Measurements from ENCODE around the gene MYO3B.

Gene MYO3B

DNA sequence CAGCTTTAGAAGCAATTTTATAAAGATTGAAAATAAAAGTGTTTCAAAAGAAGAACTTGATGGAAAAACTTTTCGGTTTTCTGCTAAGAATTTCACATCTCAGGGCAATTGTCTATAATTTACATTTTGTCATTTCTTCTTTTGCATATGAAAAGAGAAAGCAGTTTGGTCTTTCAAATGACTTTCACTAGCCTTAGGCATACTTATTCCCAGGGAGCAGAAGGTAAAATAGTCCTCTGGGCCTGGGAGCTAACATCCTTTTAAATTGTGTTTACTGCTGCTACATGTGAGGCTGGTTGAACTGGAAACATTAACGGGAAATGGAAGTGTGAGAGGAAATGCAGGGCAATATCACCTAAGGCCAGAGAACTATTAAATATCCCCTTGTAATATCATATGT is 37.1 kb downstream of the MYO3B start:
- TF ChIP-seq EP300 (IDR thresholded peaks at IDR 0.05; ENCODE audit: borderline replicate concordance) (no peak), YY1 (IDR thresholded peaks at IDR 0.05; ENCODE audit: low read depth) (no peak), CEBPB (IDR thresholded peaks at IDR 0.05) (no peak), EGR1 (IDR thresholded peaks at IDR 0.05) (no peak), FOXM1 (IDR thresholded peaks at IDR 0.05; ENCODE audit: borderline replicate concordance, low read depth) (no peak), CREB1 (IDR thresholded peaks at IDR 0.05; ENCODE audit: low read depth) (no peak), TAF1 (IDR thresholded peaks at IDR 0.05; ENCODE audit: low read depth) (no peak), ZBTB7A (IDR thresholded peaks at IDR 0.05; ENCODE audit: low read depth) (no peak)
- TF ChIP-seq, protein P1, sequence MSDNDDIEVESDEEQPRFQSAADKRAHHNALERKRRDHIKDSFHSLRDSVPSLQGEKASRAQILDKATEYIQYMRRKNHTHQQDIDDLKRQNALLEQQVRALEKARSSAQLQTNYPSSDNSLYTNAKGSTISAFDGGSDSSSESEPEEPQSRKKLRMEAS (IDR thresholded peaks at IDR 0.05), result no peak
- TF ChIP-seq, protein P2, sequence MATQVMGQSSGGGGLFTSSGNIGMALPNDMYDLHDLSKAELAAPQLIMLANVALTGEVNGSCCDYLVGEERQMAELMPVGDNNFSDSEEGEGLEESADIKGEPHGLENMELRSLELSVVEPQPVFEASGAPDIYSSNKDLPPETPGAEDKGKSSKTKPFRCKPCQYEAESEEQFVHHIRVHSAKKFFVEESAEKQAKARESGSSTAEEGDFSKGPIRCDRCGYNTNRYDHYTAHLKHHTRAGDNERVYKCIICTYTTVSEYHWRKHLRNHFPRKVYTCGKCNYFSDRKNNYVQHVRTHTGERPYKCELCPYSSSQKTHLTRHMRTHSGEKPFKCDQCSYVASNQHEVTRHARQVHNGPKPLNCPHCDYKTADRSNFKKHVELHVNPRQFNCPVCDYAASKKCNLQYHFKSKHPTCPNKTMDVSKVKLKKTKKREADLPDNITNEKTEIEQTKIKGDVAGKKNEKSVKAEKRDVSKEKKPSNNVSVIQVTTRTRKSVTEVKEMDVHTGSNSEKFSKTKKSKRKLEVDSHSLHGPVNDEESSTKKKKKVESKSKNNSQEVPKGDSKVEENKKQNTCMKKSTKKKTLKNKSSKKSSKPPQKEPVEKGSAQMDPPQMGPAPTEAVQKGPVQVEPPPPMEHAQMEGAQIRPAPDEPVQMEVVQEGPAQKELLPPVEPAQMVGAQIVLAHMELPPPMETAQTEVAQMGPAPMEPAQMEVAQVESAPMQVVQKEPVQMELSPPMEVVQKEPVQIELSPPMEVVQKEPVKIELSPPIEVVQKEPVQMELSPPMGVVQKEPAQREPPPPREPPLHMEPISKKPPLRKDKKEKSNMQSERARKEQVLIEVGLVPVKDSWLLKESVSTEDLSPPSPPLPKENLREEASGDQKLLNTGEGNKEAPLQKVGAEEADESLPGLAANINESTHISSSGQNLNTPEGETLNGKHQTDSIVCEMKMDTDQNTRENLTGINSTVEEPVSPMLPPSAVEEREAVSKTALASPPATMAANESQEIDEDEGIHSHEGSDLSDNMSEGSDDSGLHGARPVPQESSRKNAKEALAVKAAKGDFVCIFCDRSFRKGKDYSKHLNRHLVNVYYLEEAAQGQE (IDR thresholded peaks at IDR 0.05; ENCODE audit: low read depth), result no peak

DNA sequence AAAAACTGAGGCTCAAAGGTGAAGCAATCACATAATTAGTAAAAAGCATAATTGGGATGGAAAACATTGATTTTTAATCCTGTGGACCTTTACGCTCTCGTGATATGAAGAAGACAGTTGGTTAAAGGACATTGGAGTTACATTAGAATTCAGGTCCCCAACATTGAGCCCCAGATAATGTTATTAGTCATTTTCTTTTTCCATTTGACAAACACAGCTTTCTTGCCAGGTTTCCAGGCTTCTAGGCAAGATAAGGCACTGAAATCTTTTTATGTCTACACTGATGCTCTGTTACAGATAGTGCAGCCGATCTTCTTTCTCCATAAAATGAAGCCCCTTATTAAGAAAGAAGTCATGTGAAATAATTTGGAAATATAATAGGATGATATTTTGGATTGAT is 38.5 kb downstream of the MYO3B start:
- no peak for TF ChIP-seq TAF1 (IDR thresholded peaks at IDR 0.05; ENCODE audit: low read depth)
- TF ChIP-seq, protein P3, sequence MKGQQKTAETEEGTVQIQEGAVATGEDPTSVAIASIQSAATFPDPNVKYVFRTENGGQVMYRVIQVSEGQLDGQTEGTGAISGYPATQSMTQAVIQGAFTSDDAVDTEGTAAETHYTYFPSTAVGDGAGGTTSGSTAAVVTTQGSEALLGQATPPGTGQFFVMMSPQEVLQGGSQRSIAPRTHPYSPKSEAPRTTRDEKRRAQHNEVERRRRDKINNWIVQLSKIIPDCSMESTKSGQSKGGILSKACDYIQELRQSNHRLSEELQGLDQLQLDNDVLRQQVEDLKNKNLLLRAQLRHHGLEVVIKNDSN (IDR thresholded peaks at IDR 0.05), result no peak
- no peak for TF ChIP-seq CEBPB (IDR thresholded peaks at IDR 0.05)
- TF ChIP-seq FOXM1 (IDR thresholded peaks at IDR 0.05; ENCODE audit: borderline replicate concordance, low read depth), result no peak
- no peak for TF ChIP-seq CREB1 (IDR thresholded peaks at IDR 0.05; ENCODE audit: low read depth)
- TF ChIP-seq EP300 (IDR thresholded peaks at IDR 0.05; ENCODE audit: borderline replicate concordance), result no peak
- no peak for TF ChIP-seq TCF12 (IDR thresholded peaks at IDR 0.05; ENCODE audit: low read depth)
- no peak for TF ChIP-seq RAD21 (IDR thresholded peaks at IDR 0.05; ENCODE audit: low read depth)
- no peak for TF ChIP-seq NFIC (IDR thresholded peaks at IDR 0.05)
- TF ChIP-seq TEAD4 (IDR thresholded peaks at IDR 0.05), result no peak
- TF ChIP-seq YY1 (IDR thresholded peaks at IDR 0.05; ENCODE audit: low read depth), result no peak

DNA sequence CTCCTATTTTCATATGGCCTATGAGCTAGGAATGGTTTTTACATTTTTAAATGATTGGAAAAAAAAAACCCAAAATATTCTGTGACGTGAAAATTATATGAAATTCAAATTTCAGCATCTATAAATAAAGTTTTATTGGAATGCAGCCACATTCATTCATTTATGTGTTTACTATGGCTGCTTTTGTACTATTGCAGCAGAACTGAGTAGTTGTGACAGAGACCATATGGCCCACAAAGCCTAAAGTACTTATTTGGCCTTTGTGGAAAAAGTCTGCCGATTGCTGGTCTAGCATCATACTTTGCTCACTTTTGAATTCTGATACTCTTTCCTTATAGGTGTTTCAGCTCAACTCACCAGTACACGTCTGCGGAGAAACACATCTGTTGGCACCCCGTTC is 39.0 kb downstream of the MYO3B start:
- TF ChIP-seq RAD21 (IDR thresholded peaks at IDR 0.05; ENCODE audit: low read depth), result no peak
- TF ChIP-seq, protein P2 (IDR thresholded peaks at IDR 0.05; ENCODE audit: low read depth), result no peak
- no peak for TF ChIP-seq TEAD4 (IDR thresholded peaks at IDR 0.05)
- TF ChIP-seq TCF12 (IDR thresholded peaks at IDR 0.05; ENCODE audit: low read depth), result no peak
- TF ChIP-seq EP300 (IDR thresholded peaks at IDR 0.05; ENCODE audit: borderline replicate concordance), result no peak
- no peak for TF ChIP-seq YY1 (IDR thresholded peaks at IDR 0.05; ENCODE audit: low read depth)
- no peak for TF ChIP-seq CEBPB (IDR thresholded peaks at IDR 0.05)
- TF ChIP-seq, protein P3 (IDR thresholded peaks at IDR 0.05), result no peak
- TF ChIP-seq FOXM1 (IDR thresholded peaks at IDR 0.05; ENCODE audit: borderline replicate concordance, low read depth), result no peak

DNA sequence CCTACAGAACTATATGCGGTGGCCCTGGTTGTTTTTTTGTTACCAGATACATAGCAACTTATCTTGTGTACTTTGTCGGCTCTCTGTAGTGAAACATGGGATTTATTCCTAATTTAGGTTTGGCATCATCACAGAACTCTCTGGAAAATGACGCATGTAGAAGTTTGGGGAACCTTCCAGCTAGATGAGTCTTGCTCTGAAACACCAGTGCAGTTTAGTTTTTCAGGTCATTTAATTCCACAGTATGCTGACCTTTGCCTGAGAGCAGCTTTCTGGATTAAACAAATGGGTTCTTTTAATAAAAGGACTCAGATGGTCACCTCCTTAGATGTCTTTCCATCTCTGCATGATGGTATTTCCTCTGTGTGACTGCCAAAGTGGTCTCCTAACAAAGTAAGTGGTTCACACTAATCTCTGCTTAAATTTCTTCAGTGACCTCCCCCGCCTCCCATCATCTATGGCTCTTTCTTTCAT is 39.9 kb downstream of the MYO3B start:
- TF ChIP-seq TAF1 (IDR thresholded peaks at IDR 0.05; ENCODE audit: low read depth), result no peak
- TF ChIP-seq, protein P2 (IDR thresholded peaks at IDR 0.05; ENCODE audit: low read depth), result no peak
- no peak for TF ChIP-seq TCF12 (IDR thresholded peaks at IDR 0.05; ENCODE audit: low read depth)
- TF ChIP-seq ZBTB7A (IDR thresholded peaks at IDR 0.05; ENCODE audit: low read depth), result no peak
- TF ChIP-seq, protein P1 (IDR thresholded peaks at IDR 0.05), result no peak

DNA sequence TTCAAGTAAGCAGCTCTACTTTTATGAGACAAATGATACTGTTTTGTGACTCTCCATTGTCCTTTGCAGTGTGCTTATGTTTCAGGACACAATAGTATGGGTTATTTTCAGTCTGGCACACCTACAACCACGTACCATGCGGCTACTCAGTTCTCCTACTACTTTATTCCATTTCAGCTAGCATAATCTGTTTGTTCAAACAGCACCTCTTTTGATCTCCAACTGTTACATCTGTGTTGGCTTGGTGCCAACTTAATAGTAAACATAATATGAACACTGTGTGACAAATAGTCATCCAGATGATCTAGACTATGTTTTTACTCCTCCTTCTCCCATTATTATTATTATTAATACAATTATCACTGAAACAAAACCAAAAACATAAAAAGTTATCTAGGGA is 40.5 kb downstream of the MYO3B start:
- no peak for TF ChIP-seq ZBTB7A (IDR thresholded peaks at IDR 0.05; ENCODE audit: low read depth)
- peak; percentile 65; the same call in 1 of the 2 replicates for TF ChIP-seq NFIC (IDR thresholded peaks at IDR 0.05)
- no peak for TF ChIP-seq EP300 (IDR thresholded peaks at IDR 0.05; ENCODE audit: borderline replicate concordance)
- no peak for TF ChIP-seq YY1 (IDR thresholded peaks at IDR 0.05; ENCODE audit: low read depth)
- no peak for TF ChIP-seq CREB1 (IDR thresholded peaks at IDR 0.05; ENCODE audit: low read depth)
- TF ChIP-seq TEAD4 (IDR thresholded peaks at IDR 0.05), result no peak
- no peak for TF ChIP-seq RAD21 (IDR thresholded peaks at IDR 0.05; ENCODE audit: low read depth)
